NCI-H460 (cell line): Measurements from ENCODE around the gene NMNAT3. TPM values are rescaled to one million over a fixed set of nuclear protein-coding genes. Genes with fewer than 3 reads are reported as not detected.

Source experiments
- DNase-seq: peaks from one replicate; pipeline ENCODE4 v3.0.0-alpha.2; 2016; ENCODE audit warnings: low read depth; ENCODE audit errors: extremely low read depth
- polyA plus RNA-seq: library from polyadenylated mRNA; depleted of rRNA; stranded (reverse); fragments of >200 nt; gene quantifications from 2 replicates; pipeline ENCODE4 v1.2.3, GENCODE V29; 2014; cell fraction: nucleus; rRNA removed
- total RNA-seq: library from RNA; depleted of rRNA; stranded (reverse); fragments of >200 nt; shearing (Covaris generic); gene quantifications from 2 replicates; pipeline ENCODE4 v1.2.3, GENCODE V29; 2014; rRNA removed

NMNAT3 gene
- 2.1 and 2.4 TPM in 2 replicates for total RNA-seq
- polyA plus RNA-seq: 2.2 and 11.2 TPM in 2 replicates

DNA sequence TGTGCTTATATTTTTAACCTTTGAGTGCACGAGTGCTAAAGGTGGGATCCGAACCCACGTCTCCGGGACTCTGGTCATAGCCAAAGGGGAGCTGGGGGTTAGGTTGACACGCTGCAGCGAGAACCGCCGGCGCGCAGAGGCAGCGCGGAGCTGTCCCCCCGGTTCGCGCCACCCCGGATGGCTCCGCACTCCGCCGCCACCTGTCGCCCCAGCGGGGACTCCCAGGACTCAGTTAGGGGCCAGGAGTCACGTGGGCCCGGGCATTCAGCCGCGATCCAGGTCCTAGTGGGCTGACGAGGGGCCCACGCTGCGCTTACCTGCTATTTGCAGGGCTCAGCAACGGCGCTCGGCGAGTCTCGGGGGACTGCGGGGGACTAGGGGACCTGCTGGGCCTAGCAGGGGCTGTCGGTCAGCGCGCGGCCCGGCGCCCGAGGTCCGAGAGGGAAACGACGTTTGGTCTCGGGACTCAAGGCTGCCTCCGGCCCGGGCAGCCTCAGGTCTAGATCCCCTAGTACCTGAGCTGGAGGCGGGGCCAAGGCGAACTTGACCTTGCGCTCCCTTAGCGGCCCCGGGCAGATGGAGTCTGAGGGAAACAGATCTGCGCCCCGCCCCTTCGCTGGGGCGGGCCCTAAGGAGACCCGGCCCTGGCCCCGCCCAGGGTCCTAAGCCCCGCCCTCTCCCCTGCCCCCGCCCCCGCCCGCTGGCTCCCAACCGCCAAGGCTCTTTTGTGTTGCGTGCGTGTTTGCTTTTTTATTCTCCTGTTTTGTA, at the start of gene NMNAT3:
TSS of gene NMNAT3 (minus strand) at position 585 of the 768 bp plus-strand sequence. CDS start 50,248 bp downstream, outside the sequence.
- DNase-seq: peak; percentile 58

DNA sequence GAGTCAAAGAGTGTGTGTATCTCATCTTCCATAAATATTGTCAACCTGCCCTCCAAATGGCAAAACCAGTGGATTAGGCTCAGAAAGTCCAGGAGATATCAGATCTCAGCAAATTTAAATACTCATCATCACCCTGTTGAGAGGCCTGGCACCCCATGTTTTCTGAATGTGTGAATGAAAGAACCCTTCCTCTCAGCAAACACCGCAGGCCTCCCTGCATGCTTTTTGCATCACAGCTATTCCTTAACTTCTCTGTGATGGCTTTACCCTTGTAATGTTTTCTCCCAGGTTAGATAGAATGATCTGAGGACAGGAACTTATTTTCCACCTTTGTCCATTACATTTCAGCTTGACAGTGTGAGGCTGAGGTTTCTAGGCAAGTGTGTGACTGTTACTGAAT, 43.6 kb upstream of the NMNAT3 start:
- no peak for DNase-seq

DNA sequence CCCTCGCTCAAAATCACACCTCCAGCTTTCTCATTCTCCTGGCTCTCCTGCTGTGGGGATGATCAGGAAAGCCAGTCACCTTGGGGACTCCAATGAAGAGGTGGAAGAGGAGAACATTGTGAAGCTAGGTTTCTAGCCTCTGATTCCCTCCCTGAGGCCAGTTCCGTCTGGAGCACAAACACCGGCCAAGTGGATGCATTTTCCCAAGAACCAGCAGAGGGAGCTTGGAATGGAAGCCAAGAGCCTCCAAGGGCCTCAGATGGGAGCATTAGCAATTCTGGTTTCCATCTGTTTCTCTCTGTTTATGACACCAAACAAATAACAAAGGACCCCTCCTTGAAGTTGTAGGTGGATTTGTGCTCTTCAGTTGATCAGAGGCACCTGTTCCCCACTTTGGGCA, 40.6 kb upstream of the NMNAT3 start:
- peak; percentile 8 for DNase-seq

DNA sequence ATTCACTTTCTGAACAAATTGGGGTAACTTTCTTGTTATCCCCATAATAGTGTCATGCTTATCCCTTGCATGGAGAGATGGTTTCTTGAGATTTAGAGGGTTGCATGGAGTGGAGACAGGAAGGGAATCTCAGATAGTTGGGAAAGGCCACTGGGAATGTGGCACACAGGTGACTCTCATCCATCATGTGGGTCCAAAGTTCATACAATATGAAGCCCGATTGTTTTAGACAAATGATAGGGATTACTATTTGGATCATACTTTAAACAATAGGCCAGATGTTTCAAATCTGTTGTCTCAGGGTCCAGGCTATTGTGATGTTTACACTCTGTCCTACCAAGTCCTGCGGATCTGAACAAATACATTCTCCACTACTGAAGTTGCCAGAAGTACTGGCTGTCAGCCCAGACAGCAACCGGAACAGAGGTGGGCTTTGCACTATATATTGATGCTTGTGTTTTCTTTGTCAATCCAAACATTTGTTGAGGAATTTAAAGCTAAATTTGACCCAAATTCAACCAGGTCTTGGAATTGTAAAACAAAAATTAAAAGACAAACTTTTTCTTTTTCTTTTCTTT, 39.2 kb upstream of the NMNAT3 start:
- no peak for DNase-seq

DNA sequence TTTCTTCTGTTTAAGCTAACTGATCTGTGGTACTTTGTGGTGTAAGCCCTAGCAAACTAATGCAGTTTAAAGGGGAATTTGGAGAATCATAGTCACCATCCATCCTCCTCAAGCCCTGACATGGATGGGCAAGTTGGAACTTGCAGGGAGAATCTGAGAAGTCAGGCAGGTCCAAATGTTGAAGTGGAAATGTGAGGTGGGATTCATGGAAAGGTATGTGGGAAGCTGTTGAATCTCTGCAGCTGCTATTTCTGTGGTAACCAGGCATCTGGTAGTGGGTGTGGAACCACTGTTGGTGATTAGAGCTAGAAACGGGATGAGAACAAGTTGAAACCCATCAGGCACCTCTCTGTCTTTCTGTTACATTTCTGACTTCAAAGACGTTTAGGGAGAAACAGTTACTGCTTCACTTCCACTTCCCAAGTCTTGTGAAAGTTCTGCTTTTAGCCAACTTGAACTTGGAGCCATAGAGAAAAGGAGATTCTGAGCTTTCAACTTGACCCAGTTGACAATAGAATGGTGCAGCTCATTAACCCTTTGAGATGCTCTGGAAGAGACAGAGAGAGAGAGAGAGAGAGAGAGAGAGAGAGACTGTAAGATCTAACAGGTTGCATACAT, 38.1 kb upstream of the NMNAT3 start:
- no peak for DNase-seq

DNA sequence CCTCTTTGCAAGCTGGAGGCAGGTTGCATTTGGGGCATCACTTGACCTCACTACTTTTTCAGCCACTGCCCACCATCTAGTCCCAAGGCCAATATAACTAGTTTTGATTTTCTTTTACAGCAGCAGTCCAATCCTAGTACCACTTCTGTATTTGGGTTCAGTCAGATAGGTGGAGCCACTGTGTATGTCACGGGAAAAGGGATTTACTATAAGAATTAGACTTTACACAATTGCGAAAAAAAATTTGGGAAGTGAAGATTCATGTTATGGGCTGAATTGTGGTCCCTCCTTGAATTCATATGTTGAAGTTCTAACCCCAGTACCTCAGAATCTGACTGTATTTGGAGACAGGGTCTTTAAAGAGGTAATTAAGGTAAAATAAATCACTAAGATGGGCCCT, 37.4 kb upstream of the NMNAT3 start:
- DNase-seq: no peak

DNA sequence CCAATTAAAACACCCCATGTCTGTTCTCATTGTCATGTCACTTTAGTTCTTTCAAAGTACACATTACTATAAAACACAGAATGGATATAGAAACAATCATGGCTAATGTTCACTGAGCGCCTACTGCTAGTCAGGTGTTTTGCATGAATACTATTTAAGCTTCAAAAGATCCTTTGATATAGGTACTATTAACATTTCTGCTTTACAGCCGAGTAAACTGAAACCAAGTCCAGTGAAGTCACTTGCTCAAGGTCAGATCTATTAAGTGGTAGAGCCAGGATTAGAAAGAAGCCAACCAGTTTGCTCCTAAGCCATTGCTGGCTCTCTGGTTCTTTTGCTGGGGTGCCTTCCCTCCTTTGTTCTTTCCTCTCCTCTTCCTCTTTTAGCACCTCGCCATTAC, 32.4 kb upstream of the NMNAT3 start:
- DNase-seq: no peak

DNA sequence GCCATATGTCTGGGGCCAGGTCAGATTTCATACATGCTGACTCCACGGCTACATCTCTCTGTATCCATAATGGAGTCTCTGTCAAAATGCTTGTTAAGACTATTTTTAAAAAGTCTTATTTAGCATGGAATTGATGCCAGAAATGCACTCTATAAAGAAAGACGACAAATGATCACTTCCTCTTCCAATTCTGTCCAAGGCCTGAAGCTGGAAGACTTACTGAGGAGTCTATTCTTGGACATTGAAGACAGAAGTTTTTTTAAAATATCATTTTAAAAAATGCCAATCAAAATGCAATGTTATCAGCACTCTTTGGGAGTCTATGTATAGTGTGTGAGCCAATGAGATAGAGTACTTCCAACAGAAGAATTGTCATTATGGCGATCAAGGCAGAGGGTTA, 27.9 kb upstream of the NMNAT3 start:
- DNase-seq: no peak

DNA sequence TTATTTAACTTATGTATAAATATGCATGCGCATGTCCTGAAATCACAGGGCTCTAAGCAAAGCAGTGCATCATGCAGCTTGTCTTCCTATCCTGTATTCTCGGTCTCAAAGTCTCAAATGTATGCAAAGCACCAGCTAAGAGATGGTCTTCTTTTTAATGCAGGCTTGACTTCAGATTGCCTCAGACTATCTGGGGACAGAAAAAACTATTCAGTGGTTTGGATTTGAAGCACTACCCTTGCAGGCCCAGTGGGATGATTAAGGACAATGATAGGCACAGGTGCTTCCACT, 18.5 kb upstream of the NMNAT3 start:
- no peak for DNase-seq

DNA sequence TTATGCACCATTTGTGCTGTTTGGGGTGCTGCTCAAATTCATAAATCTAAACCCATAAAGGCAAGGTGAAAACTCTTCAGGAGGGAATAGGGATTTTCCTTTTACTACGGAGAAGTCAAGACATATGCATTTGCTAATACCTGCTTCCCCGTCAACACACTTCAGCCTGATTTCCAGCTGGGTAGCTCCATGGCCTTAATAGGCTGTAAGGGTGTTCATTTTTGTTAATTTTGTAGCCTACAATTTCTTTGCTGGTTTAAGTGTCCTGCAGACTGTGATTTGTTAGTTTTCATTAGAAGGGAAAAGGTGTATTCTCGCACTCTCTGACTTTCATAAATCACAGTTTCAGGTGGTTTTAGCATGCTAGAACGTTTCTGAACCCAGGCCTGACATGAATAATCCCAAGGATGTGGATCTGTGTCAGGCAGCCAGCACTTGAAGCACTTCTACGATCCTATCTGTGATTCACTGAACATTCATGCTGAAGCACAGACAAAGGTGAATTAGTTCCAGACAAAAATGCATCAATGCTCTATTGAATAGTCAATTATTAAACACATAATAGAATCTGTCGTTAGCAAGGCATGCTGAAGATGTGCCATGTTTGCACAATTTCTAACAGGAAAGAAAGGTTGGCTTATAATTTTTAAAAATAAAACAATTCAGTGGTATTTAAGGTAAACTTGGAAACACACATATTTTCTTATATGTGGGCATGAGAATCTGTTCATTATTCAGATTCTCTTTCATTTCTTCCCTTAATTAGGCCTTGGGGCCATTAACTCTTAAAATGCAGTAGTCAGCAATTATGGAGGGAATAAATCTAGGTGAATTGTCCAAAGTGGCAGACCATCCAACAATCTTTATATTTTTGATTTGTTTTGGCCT, 17.9 kb upstream of the NMNAT3 start:
- no peak for DNase-seq

DNA sequence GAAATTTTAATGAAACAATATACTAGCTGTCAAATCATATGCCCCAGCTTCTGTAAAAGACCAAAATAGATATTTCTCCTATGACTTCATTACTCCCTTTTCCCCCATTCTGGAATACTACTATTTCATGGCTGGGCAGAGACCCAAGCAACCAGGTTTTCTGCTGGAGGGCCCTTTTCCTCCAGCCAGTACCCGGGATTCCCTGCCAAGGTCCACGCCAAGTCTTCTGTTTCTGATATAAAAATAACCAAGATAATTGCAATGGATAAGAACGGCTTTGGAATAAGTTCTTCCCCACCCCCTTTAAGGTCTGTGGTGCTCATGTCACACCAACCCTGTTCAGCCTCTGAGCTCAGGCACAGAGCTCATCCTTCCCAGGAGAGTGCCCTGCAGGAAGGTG, 17.2 kb upstream of the NMNAT3 start:
- no peak for DNase-seq

DNA sequence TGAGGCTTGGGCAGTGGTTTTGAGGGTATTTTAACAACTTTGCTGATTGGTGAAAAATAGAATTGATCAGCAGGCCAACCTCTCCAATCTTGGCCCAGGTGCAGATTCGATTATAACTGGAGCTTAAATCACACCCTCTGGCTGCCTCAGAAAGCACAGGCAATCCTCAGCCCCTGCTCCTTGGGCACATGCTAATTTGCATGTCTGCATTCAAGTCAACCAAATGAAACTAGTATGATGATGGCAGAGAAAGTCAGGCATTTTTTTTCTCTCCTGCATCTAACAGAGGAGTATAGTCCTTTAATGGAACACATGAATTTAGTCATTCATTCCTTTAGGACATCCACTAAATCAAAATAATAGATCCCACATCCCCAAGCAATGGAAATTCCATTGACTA, 16.8 kb upstream of the NMNAT3 start:
- no peak for DNase-seq

DNA sequence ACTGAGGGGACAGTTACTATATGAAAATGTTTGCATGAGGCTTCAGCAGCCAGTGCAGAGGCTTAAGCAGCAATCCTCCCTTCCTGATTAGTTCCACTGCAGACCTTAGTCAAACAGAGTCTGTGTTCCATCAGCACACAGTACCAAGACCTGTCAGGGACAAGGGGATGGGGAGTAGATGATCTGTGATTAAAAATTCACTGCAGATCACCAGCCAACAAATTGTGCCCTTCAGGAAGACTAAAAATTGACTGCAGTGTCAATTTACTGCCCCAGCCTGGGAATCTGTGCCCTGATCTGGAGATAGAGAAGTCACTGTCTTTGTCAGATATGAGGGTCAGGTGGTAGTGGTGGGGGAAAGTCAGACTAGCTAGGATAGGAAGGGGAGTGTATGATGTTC, 13.8 kb upstream of the NMNAT3 start:
- DNase-seq: no peak

DNA sequence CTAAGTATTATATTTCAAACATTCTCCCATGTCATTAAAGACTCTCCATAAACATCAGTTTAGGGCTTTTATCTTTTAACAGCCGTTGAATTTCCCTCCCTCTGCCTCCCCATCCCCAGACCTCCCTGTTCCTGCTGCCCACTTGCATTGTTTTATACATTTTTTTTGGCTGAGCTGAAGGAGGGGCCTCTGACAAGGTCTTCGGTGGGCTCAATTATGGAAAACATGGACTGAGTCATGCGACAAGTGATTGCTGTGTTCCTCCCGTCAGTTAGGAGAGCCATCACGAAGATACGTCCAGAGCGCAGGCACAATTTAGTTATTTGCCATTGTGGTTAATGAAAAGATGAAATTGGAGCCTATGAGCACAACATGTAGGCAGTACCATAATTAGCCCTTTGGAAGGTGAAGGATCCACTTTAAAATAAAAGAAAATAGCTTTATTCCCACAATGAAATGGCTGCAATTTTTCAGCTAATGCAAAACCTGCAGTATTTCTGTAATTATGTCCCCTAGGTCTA, 12.0 kb upstream of the NMNAT3 start:
- no peak for DNase-seq

DNA sequence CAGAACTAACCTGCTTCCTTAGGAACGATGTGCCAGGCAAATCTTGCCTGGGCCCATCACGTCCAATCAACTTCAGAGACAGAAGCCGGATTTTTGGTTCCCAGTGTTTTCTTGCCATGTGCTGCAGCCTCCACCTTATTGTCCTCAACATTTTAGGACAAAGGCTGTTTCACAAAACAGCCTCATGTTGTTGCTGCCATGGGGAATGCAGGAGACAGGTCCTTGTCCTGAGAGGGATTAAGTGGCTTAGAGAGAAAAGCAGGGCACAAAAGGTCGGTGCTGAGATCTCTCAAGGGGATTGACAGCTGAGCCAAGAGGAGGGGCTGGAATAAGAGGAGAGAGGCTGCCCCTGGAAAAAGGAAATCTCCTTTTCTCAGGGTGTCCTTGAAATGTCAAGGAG, 11.3 kb upstream of the NMNAT3 start:
- no peak for DNase-seq

DNA sequence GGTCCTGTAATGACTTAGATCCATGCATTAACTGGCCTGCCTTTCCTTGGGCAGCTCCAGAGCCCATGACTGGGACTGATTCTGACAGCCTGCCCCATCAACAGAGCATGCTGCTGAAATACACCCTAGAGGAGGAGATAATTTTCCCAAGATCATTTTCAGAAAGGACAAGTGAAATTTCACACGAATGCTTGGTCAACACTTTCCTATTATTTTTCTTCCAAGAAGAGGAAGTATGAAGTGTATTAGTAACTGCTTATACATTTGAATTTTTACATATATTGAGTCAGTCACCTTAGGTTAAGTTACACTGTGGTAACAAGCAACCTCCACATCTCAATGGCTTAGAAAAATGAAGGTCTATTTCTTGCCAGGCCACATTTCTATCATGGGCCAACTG, 9.7 kb upstream of the NMNAT3 start:
- no peak for DNase-seq

DNA sequence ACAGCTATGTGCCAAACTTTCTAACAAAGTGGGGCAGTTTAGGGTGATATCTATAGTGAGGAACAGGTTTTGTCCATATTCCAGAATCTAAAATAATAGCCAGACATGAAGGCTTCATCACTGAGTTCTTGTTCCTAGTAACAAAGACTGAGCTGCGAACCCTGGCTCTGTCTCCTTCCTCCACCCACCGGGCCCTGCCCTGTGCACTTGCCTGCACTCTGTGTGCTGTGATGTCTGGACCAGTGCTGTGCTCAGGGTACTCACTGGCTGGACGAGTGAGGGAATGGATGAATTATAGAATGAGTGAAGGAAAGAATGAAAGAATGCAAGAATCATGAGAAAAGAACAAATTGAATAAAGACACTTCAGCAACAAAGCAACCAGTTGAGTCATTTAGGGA, 8.9 kb upstream of the NMNAT3 start:
- DNase-seq: no peak

DNA sequence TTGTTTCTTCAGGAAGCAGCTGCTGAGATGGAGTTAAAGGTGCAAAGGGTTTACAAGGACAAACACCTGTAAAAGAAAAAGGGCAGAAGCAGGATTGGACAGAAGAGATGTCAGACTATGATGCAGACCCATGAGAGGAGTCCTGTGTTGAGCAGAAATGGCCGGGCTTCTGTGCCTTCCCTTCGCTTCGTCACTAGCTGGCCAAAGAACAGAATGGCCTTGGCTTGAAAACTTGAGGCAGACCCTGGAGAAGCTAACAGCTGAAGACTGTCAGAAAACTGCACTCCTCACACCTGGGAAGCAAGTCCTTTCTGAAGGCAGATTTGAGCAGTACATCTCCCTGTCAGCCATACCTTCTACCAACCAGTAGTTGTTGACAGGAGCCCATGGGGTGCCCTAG, 8.4 kb upstream of the NMNAT3 start:
- DNase-seq: no peak

DNA sequence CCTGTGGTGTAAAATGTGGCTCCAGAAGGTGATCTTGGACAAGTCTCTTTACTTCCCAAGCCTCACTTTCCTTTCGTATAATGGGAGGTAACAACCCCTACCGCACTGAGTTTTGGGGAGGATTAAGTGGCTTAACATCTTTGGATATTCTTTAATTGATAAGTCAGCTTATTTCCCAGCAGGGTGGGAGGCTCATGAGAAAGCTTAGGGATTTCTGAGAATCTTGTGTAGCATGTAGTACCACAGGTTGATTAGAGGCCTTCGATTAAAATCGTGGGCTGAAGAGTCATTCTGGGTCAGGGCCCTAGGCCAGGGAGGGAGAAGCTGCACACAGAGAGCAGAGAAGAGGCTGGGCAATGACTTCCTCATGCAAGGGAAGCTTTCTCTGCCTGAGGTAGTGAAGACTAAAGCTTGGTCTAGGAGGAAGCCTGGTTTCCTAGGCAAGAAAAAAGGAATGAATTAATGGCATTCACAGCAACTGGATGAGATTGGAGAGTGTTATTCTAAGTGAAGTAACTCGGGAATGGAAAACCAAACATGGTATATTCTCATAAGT, 1.5 kb upstream of the NMNAT3 start:
- DNase-seq: no peak

DNA sequence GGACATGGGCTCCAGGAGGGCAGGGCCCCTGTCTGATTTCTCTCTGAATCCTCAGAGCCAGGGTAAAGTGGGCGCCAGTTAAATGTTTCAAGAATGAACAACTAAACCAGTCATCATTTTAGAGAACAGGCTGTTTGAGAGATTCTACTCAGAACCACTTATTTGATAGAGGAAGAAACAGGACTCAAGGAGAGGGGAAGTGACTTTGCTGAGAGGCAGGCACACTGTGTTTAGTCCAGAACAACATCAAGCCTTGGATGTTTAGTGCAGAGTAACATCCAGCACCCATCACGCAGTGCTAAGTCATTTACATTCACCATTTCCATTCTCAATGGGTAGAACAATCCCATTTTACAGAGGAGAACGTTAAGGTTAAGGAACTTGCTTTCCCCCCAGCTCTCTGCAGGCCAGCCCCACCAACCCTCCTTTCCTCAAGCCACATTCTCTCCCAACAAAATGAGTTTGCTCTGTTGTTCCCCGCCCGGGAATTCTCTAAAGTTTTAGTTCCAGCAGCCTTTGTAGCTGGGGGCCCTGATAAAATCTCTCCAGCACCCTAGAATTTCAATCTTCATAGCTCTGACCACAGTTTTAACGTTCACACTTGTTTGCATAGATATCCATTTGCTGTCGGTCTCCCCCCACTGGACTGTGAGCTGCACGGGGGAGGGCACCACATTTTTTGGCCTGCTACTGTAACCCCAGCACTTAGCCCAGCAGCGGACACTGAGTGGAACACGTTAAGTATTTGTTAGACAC, 962 bp downstream of the NMNAT3 start:
- no peak for DNase-seq
